ENCODE data around the gene NPHP4.

NPHP4 gene

GRCh38 chr1:5881526-5882222 lies 110.6 kb downstream of the NPHP4 start:
- no peak overlapping the region for H3K4me3 ChIP-seq (ENCODE audit: low read depth, low read length)
- H3K9ac ChIP-seq, result no peak overlapping the region
- no peaks in the 10 kb centered on the region for H3K9me3 ChIP-seq (ENCODE audit: control insufficient read depth, low read length)
- no peak overlapping the region for H3K4me2 ChIP-seq (ENCODE audit: low read length)
- no peaks in the 10 kb centered on the region for H3K27me3 ChIP-seq (ENCODE audit: control insufficient read depth, insufficient read depth, low read length)
- no peaks in the 10 kb centered on the region for H3K79me2 ChIP-seq
- no peaks in the 10 kb centered on the region for H3K36me3 ChIP-seq (ENCODE audit: control insufficient read depth, insufficient read depth, low read length)
- no peak overlapping the region for H2AFZ ChIP-seq
- H3K4me1 ChIP-seq, result no peaks in the 10 kb centered on the region
- no peak overlapping the region for H3K27ac ChIP-seq
- TF ChIP-seq CTCF (IDR thresholded peaks at IDR 0.05), result no peak

- TF ChIP-seq CTCF (IDR thresholded peaks at IDR 0.05), result no peak
- H3K79me2 ChIP-seq, result no peaks in the 10 kb centered on the region
- no peak overlapping the region for H3K4me3 ChIP-seq (ENCODE audit: low read depth, low read length)
- no peaks in the 10 kb centered on the region for H3K4me1 ChIP-seq
- no peak overlapping the region for H3K4me2 ChIP-seq (ENCODE audit: low read length)
- no peaks in the 10 kb centered on the region for H3K9me3 ChIP-seq (ENCODE audit: control insufficient read depth, low read length)
- H2AFZ ChIP-seq, result no peak overlapping the region
- H3K27ac ChIP-seq, result no peak overlapping the region
- no peaks in the 10 kb centered on the region for H3K27me3 ChIP-seq (ENCODE audit: control insufficient read depth, insufficient read depth, low read length)
- H3K36me3 ChIP-seq (ENCODE audit: control insufficient read depth, insufficient read depth, low read length), result no peaks in the 10 kb centered on the region
- H3K9ac ChIP-seq, result no peak overlapping the region
Observed at GRCh38 chr1:5880630-5881405, 111.4 kb downstream of the NPHP4 start.

- Histone ChIP-seq H3K4me2 (ENCODE audit: low read length) (no peak overlapping the region), H2AFZ (no peak overlapping the region), H3K9ac (no peak overlapping the region), H3K79me2 (no peaks in the 10 kb centered on the region), H3K27me3 (ENCODE audit: control insufficient read depth, insufficient read depth, low read length) (no peaks in the 10 kb centered on the region), H3K36me3 (ENCODE audit: control insufficient read depth, insufficient read depth, low read length) (no peaks in the 10 kb centered on the region), H3K27ac (no peak overlapping the region), H3K4me3 (ENCODE audit: low read depth, low read length) (no peak overlapping the region), H3K4me1 (no peaks in the 10 kb centered on the region), H3K9me3 (ENCODE audit: control insufficient read depth, low read length) (no peaks in the 10 kb centered on the region)
- no peak for TF ChIP-seq CTCF (IDR thresholded peaks at IDR 0.05)
Observed at GRCh38 chr1:5879421-5879820, 112.8 kb downstream of the NPHP4 start.

GRCh38 chr1:5878971-5879370 lies 113.3 kb downstream of the NPHP4 start:
- no peak overlapping the region for H3K4me3 ChIP-seq (ENCODE audit: low read depth, low read length)
- no peaks in the 10 kb centered on the region for H3K9me3 ChIP-seq (ENCODE audit: control insufficient read depth, low read length)
- H3K27ac ChIP-seq, result no peak overlapping the region
- H3K4me2 ChIP-seq (ENCODE audit: low read length), result no peak overlapping the region
- H3K36me3 ChIP-seq (ENCODE audit: control insufficient read depth, insufficient read depth, low read length), result no peaks in the 10 kb centered on the region
- H2AFZ ChIP-seq, result no peak overlapping the region
- H3K4me1 ChIP-seq, result no peaks in the 10 kb centered on the region
- no peak overlapping the region for H3K9ac ChIP-seq
- TF ChIP-seq CTCF (IDR thresholded peaks at IDR 0.05), result no peak
- no peaks in the 10 kb centered on the region for H3K27me3 ChIP-seq (ENCODE audit: control insufficient read depth, insufficient read depth, low read length)
- no peaks in the 10 kb centered on the region for H3K79me2 ChIP-seq
